Gastrocnemius medialis (tissue), 4 donors: ENCODE data around the gene SMARCC1. TPM values are rescaled to one million over a fixed set of nuclear protein-coding genes. Genes with fewer than 3 reads are reported as not detected.

Experiments used
- ATAC-seq, 2 donors: fragments of 150-250 bp; one replicate each; pipeline ENCODE4 v1.9.1; 2016
- DNase-seq, 2 donors: peaks; one replicate each; pipeline ENCODE4 v3.0.0-alpha.2; 2019
- H3K27ac ChIP-seq, 4 donors: fragments of 200-600 bp; sonication (generic); 1 replicate in 1 of 4; 2 replicates in 3 of 4; pipeline ENCODE4 v1.5.1; 2016 to 2018; ENCODE audit warnings: mild to moderate bottlenecking in 2 of 4, moderate library complexity in 1 of 4
- H3K27me3 ChIP-seq, 3 donors: fragments of 200-600 bp; sonication (generic) in 2 of 3; 1 replicate in 1 of 3; 2 replicates in 2 of 3; pipeline versions ENCODE4 v1.5.1 to v1.6.0; 2016 to 2019; ENCODE audit warnings: mild to moderate bottlenecking in 1 of 3, moderate library complexity in 1 of 3
- H3K36me3 ChIP-seq, 2 donors: fragments of 200-600 bp; sonication (generic) in 1 of 2; one replicate each; pipeline ENCODE4 v1.5.1; 2017 to 2018
- H3K4me1 ChIP-seq, 2 donors: fragments of 200-600 bp; sonication (generic) in 1 of 2; one replicate each; pipeline ENCODE4 v1.5.1; 2016 to 2017; ENCODE audit warnings: mild to moderate bottlenecking in 2 of 2
- H3K4me3 ChIP-seq, 4 donors: fragments of 200-600 bp; sonication (generic) in 3 of 4; 1 replicate in 1 of 4; 2 replicates in 3 of 4; pipeline ENCODE4 v1.5.1; 2016 to 2019; ENCODE audit warnings: mild to moderate bottlenecking in 2 of 4
- H3K9me3 ChIP-seq, 3 donors: fragments of 200-600 bp; sonication (generic) in 2 of 3; 1 replicate in 1 of 3; 2 replicates in 2 of 3; pipeline ENCODE4 v1.5.1; 2016 to 2019
- CTCF ChIP-seq, 5 experiments: fragments of 450-650 bp in 3 of 5; fragments of 200-600 bp in 2 of 5; sonication (generic) in 2 of 5; IDR thresholded peaks in 4 of 5; conservative IDR thresholded peaks in 1 of 5; 1 replicate in 4 of 5; 2 replicates in 1 of 5; pipeline ENCODE4 v1.5.1; 2016 to 2019; ENCODE audit warnings: antibody characterized with exemption in 5 of 5, mild to moderate bottlenecking in 3 of 5, moderate library complexity in 3 of 5
- POLR2A ChIP-seq, 2 donors: fragments of 450-650 bp; IDR thresholded peaks; one replicate each; pipeline ENCODE4 v1.6.1; 2017; ENCODE audit warnings: antibody characterized with exemption in 2 of 2, mild to moderate bottlenecking in 2 of 2, moderate library complexity in 2 of 2
- in situ Hi-C, 4 donors: fragments of 200-750 bp; cut with MboI; loops; one replicate each; pipeline versions ENCODE4 v1.15.0 to v1.8.0; 2017; ENCODE audit warnings: low sequenced_read_pairs in 4 of 4
- intact Hi-C: fragments of 100-400 bp; cut with DNase I; formaldehyde crosslinking; loops from one replicate; pipeline ENCODE4 v1.15.1; 2023; ENCODE audit warnings: low total_unique reads
- total RNA-seq, 4 donors: library from RNA; depleted of rRNA; stranded (reverse); fragments of >200 nt; gene quantifications; one replicate each; pipeline versions ENCODE4 v1.1.0 to v1.2.3, GENCODE V29; 2016

The SMARCC1 gene
- total RNA-seq, 4 donors from 2014 or later: 24.5 to 32.1 (median 28.1) TPM

GRCh38 chr3:47603332-47603731 is 178.4 kb downstream of the SMARCC1 start:
- H3K4me1 ChIP-seq: peaks cover 0 to 5% of the 10 kb centered on the region in 2 donors
- intact Hi-C loops: no loop called here
- DNase-seq (no peak), ATAC-seq (no peak)
- no peak overlapping the region for H3K27ac ChIP-seq
- H3K27me3 ChIP-seq: no peaks in the 10 kb centered on the region
- H3K36me3 ChIP-seq: peaks cover 0 to 11% of the 10 kb centered on the region in 2 donors
- no peaks in the 10 kb centered on the region for H3K9me3 ChIP-seq
- in situ Hi-C loops: no loop called here
- TF ChIP-seq POLR2A (IDR thresholded peaks at IDR 0.05) (no peak), CTCF (IDR thresholded peaks at IDR 0.05 in 4 of 5, conservative IDR thresholded peaks at IDR 0.05 in 1 of 5) (no peak)
- no peak overlapping the region for H3K4me3 ChIP-seq

- H3K36me3 ChIP-seq: peaks cover 0 to 8% of the 10 kb centered on the region in 2 donors
- no peak for ATAC-seq
- in situ Hi-C loops: no loop called here
These were observed 180.4 kb downstream of the SMARCC1 start for GRCh38 chr3:47601281-47601680.

GRCh38 chr3:47594792-47595191 is 186.9 kb downstream of the SMARCC1 start:
- ATAC-seq (no peak), DNase-seq (no peak)
- Histone ChIP-seq H3K9me3 (no peaks in the 10 kb centered on the region), H3K27me3 (no peaks in the 10 kb centered on the region), H3K4me1 (no peaks in the 10 kb centered on the region), H3K4me3 (no peak overlapping the region), H3K36me3 (peaks cover 0 to 13% of the 10 kb centered on the region in 2 donors), H3K27ac (no peak overlapping the region)
- TF ChIP-seq CTCF (IDR thresholded peaks at IDR 0.05 in 4 of 5, conservative IDR thresholded peaks at IDR 0.05 in 1 of 5) (no peak), POLR2A (IDR thresholded peaks at IDR 0.05) (no peak)
- in situ Hi-C loops (no loop called here), intact Hi-C loops (no loop called here)

More at GRCh38 chr3:47601281-47601680, 180.4 kb downstream of the SMARCC1 start:
- TF ChIP-seq POLR2A (IDR thresholded peaks at IDR 0.05) (no peak), CTCF (IDR thresholded peaks at IDR 0.05 in 4 of 5, conservative IDR thresholded peaks at IDR 0.05 in 1 of 5) (no peak)
- Histone ChIP-seq H3K9me3 (no peaks in the 10 kb centered on the region), H3K27ac (no peak overlapping the region), H3K4me1 (peaks cover 0 to 5% of the 10 kb centered on the region in 2 donors), H3K4me3 (no peak overlapping the region), H3K27me3 (no peaks in the 10 kb centered on the region)
- no peak for DNase-seq
- intact Hi-C loops: no loop called here

- ATAC-seq (no peak), DNase-seq (no peak)
- H3K4me1 ChIP-seq: no peaks in the 10 kb centered on the region
- H3K27me3 ChIP-seq: no peaks in the 10 kb centered on the region
- intact Hi-C loops (no loop called here), in situ Hi-C loops (no loop called here)
- TF ChIP-seq CTCF (IDR thresholded peaks at IDR 0.05 in 4 of 5, conservative IDR thresholded peaks at IDR 0.05 in 1 of 5): no peak
- TF ChIP-seq POLR2A (IDR thresholded peaks at IDR 0.05): no peak
- no peak overlapping the region for H3K27ac ChIP-seq
- H3K4me3 ChIP-seq: no peak overlapping the region
- no peaks in the 10 kb centered on the region for H3K9me3 ChIP-seq
- H3K36me3 ChIP-seq: peaks cover 0 to 36% of the 10 kb centered on the region in 2 donors
These were observed 189.5 kb downstream of the SMARCC1 start for GRCh38 chr3:47592066-47592795.
